CMK (cell line): ENCODE results near the gene ANKFN1.

Experiments used
- DNase-seq: peaks from one replicate; pipeline ENCODE4 v3.0.0-alpha.2; 2010; ENCODE audit warnings: low read depth

The ANKFN1 gene

GRCh38 chr17:56148333-56148732 lies 4.9 kb upstream of the ANKFN1 start:
- DNase-seq: no peak

GRCh38 chr17:56149266-56150036 lies 3.8 kb upstream of the ANKFN1 start:
- no peak for DNase-seq

- no peak for DNase-seq
These were observed 2.6 kb upstream of the ANKFN1 start for GRCh38 chr17:56150649-56151048.

- DNase-seq: no peak
These were observed 4.6 kb downstream of the ANKFN1 start for GRCh38 chr17:56157845-56158244.

GRCh38 chr17:56158344-56158743 lies 5.1 kb downstream of the ANKFN1 start:
- no peak for DNase-seq

GRCh38 chr17:56158915-56159825 lies 5.9 kb downstream of the ANKFN1 start:
- DNase-seq: no peak

- DNase-seq: no peak
These were observed 6.6 kb downstream of the ANKFN1 start for GRCh38 chr17:56159826-56160380.

- DNase-seq: no peak
These were observed 7.1 kb downstream of the ANKFN1 start for GRCh38 chr17:56160422-56160821.

- no peak for DNase-seq
These were observed 11.9 kb downstream of the ANKFN1 start for GRCh38 chr17:56165072-56165641.

- no peak for DNase-seq
These were observed 14.2 kb downstream of the ANKFN1 start for GRCh38 chr17:56167491-56167890.

- DNase-seq: no peak
These were observed 16.3 kb downstream of the ANKFN1 start for GRCh38 chr17:56169621-56170020.

GRCh38 chr17:56171186-56171959 lies 18.1 kb downstream of the ANKFN1 start:
- DNase-seq: no peak

- DNase-seq: no peak
These were observed 19.3 kb downstream of the ANKFN1 start for GRCh38 chr17:56172517-56172982.

- no peak for DNase-seq
These were observed 19.8 kb downstream of the ANKFN1 start for GRCh38 chr17:56173026-56173425.

- no peak for DNase-seq
These were observed 20.9 kb downstream of the ANKFN1 start for GRCh38 chr17:56173958-56174835.

GRCh38 chr17:56175299-56175955 lies 22.2 kb downstream of the ANKFN1 start:
- DNase-seq: no peak

- DNase-seq: no peak
These were observed 22.8 kb downstream of the ANKFN1 start for GRCh38 chr17:56176091-56176490.

GRCh38 chr17:56177361-56177760 lies 24.1 kb downstream of the ANKFN1 start:
- no peak for DNase-seq

GRCh38 chr17:56178203-56178602 lies 24.9 kb downstream of the ANKFN1 start:
- DNase-seq: no peak

GRCh38 chr17:56182081-56182480 lies 28.8 kb downstream of the ANKFN1 start:
- DNase-seq: no peak
